Embryonic facial prominence (tissue), 1 donor: ENCODE data around the gene CLRN2.
"Not testable (repeated sequence)": the region's sequence is repeated elsewhere in the genome, so short reads cannot be mapped to it uniquely, and the experiment has no call there.

Experiments
- DNase-seq: peaks from one replicate; pipeline ENCODE4 v3.0.0-alpha.2; 2016; ENCODE audit errors: extremely low spot score

The CLRN2 gene

DNA sequence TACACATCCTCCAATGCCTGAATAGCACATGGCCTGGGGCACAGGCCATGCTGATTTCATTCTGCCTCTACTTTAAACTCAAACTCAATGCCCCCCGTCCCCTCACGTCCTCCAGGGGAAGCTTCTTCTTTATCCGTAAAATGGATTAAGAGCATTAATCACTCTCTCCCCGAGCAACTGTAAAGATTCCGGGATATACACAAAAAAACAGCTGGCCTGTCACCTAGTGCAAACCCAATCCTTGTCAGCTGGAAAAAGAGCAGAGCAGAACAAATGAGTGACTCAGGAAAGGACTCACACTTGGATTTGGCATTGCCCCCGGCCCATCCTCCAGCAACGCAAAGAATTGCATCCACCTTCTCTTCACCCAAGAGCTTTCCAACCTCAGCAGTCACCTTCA lies 10.9 kb upstream of the CLRN2 start:
- no peak for DNase-seq

DNA sequence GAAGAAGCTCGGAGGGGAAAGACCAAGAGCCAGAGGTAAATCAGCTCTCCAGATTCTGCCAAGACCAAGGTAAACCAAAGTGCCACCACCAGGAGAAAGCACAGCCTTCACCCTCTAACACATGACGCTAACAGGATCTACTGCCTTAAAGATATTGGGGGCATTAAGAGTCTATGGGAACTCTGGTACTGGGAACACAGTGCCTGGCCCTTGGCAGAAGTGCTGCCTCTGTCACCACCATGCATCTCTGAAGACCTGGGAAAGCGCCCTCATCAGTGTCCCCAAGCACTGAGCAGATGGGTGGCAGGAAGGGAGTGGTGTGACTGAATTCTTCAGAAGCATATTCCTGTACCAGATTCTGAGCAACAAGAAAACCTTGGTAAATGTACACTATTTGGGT lies 4.4 kb upstream of the CLRN2 start:
- no peak for DNase-seq

DNA sequence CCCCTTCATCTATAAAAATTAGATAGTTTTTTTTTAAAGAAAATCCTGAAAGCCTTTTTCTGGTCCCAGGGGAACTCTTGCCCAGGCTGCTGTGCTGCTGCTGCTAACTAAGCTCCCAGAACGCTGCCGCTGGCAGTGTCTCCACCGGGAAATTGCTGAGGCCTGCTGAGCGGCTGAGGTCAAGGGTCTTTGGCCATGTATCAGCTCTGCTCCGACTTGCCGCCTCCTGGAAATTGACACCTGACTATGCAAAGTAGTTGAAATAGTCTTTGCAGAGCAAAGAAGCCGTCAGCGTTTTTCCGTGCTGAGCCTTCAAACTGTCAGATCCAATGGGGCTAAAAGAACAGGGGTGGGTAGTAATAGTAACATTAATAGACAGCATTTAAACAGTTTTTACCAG lies 3.9 kb upstream of the CLRN2 start:
- no peak for DNase-seq

DNA sequence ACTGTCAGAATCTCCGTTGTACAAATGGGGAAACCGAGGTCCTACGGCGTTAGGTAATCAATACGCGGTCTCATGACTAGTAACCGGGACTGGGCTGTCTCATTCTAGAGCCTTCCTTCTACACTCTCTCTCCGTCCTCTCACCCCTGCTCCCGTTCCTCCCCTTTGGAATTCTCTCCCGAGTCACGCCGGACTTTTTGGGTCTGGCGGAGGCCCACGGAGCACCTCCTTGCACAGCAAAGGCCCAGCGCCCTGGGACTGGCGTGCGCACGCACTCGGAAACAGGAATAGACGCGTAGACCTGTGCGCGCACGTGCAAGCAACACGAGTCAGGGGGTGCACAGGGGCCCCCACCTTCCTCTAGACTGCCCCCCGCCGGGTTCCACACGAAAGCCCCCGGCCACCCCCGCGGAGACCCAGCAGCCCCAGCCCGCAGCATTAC lies 3.4 kb upstream of the CLRN2 start:
- no peak for DNase-seq

DNA sequence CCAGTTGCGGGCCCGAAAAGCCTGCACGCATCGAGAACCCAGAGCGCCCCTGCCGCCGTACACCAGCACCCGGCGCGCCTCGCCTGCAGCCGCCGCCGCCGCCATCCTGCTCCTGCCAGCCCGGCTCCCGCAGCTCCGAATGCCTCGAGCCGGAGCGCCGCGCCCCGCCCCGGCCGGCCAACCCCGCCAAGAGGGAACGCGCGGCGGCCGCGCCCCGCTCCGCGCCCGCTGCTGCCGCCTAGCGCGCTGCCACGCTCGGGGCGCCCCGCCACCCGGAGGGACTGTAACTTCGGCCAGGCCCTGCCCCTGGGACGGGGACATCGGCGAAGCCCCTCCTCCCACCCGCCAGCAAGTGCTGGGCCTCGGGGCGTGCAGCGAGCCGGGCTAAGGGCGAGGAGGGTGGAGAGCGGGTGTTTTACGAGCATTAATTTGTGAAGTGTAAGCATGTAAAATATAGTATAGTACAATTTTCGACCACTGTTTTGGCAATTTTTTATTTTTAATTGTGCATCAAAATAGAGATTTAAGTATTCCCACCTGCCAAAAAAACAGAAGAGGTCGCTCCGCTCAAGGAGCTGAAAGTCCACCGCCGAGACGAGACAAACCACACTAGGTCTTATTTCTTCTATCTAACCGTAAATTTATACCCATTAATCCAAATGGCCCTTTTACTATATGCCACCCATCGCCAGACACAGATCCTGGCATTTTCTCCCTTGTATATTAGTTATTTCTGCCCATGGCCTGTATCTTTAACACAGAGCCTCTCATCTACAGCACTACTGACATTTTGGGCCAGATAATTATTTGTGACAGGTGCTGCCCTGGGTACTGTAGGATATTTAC lies 2.8 kb upstream of the CLRN2 start, which contains the start of gene QDPR:
Gene QDPR (minus strand): TSS at position 141 of the 846 bp plus-strand sequence. CDS start 36 bp downstream, at position 105.
- DNase-seq, result no peak

DNA sequence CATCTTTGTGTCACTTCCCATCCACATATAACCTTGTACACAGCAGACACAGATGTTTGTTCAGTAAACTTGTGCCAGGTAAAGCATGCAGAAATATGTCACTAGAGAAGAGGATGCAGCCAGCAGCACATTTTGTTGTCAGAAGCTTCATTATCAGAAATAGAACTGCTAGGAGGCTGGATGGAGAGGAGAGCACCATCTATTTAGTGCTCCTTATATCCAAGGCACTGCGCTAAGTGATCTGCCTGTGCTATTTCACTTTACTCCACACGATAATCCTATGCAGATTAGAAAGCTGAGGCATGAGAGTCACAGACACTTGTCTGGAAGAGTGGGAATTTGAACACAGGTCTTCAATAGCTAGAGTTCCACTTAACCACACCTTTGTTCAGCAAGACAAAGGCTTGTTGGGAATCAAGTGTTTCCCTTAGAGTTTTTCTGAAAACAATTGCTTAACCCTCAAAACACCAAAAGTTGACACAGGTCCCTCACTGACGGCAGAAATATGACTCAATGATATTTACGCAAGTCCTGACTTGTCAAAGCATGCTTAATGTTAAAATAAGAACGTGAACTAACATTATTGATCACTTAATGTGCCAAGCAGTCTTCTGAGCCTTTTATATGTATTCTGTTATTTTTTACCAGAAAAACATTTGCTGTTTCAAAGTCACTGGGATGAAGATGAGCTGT lies 1.8 kb upstream of the CLRN2 start:
- DNase-seq, result no peak

DNA sequence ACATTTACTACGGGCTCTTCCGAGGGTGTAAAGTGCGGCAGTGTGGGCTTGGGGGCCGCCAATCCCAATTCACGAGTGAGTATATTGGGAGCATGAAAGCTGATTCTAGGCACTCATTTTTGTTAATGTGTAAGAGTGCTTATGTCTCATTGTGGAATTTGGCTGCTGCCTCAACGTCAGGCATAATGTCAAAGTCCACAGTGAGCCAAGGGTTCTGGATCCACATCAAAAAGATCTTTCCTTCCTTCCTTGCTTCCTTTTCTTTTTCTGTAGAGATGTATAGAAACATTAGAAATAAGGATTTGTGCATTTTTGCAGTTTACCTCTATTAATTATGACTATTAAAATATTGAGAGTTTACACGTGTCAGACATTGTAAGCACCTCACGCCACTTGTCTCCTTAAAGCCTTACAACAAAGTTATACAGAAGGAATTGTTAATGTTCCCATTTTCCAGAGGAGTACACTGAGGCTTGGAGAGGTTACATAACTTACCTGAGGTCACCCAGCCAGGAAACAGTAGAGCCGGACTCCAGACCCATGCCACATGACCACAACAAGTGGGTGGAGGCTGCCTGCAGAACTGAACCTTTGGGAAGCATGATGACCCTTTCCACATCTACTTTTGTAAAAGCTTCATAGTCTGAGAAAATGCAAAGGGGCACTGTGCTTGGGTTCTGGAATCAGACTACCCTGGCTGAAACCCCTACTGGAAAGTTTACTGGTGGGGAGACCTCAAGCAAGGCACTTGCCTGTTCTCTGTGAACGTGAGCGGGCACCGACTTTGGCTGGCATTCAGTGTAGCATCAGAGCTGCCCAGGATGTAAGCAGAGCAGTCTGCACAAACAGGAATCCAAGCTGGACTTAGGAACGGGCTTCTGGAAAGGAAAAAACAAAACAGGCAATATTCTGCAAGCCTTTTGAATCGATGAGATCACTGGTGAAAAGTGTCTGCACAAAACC lies 761 bp downstream of the CLRN2 start:
- no peak for DNase-seq

DNA sequence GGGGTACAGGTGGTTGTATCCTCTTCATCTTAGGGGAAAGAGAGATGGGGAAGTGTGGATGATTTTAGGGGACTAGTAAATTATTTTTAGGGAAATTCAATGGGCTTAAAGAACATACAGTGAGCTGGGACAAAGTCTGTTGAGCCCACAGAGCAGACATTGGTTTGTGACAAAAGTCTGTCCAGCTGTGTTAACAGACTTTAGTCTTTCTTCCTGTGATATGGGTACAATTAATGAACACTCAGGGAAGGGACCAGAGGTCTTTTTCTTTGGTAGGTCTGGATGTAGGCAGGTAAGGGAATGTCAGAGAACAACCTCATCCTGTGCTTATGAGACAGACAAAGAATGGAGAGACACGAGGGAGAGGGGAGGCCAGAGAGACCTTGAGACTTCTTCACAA lies 2.0 kb downstream of the CLRN2 start:
- DNase-seq, result no peak

DNA sequence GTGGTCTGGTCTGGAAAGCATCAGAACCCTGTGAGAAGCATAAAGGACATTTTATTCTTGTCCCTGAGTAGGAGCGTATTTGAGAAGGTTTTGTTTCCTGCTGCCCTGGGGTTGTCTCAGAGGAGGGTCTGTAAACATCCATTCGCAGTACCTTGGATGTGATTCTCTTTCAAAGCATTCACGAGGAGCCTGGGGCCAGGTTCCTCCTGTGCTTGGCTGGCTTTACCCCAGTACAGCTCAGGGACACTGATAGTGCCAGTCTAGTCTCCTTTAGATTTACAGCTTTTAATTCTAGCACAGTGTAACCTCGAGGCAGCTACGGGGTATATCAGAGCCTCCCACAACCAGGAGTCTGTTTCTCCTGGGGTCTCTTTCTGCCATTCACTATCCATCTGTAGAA lies 2.7 kb downstream of the CLRN2 start:
- no peak for DNase-seq

DNA sequence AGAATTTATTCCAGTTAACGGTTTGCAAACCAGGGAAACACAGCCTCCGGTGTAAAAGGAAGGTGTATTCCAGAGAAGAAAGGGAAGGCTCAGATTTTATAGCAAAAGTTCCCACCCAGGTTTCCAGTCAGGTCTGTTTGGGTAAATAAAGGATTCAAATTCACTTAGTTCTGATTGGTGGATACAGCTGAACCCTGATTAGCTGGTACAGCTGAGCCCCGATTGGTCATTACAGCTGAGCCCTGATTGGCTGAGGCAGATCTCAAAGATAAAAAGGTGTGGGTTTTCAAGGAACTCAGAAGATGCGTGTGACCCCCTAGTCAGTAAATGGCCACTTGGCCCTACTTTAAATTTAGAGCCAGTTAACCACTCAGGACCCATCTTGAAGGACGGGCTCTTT lies 6.6 kb downstream of the CLRN2 start:
- DNase-seq, result no peak

DNA sequence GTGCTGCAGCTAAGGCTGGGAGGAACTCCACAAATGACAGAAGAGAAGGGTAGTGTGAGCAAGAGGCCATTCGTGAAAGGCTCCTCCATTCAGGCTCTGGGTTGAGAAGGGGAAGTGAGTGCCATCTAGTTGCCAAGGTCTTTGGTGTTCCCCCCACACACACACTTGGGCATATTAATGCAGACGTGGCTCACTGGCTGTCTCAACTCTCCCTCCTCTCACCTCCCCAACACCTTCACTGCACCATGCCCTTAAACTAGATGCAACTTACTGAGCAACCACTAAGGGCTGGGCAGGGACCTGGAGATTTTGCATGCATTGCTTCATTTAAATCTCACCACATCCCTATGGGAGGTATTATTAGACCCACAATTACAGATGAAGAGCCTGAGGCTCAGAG lies 8.7 kb downstream of the CLRN2 start:
- no peak for DNase-seq

DNA sequence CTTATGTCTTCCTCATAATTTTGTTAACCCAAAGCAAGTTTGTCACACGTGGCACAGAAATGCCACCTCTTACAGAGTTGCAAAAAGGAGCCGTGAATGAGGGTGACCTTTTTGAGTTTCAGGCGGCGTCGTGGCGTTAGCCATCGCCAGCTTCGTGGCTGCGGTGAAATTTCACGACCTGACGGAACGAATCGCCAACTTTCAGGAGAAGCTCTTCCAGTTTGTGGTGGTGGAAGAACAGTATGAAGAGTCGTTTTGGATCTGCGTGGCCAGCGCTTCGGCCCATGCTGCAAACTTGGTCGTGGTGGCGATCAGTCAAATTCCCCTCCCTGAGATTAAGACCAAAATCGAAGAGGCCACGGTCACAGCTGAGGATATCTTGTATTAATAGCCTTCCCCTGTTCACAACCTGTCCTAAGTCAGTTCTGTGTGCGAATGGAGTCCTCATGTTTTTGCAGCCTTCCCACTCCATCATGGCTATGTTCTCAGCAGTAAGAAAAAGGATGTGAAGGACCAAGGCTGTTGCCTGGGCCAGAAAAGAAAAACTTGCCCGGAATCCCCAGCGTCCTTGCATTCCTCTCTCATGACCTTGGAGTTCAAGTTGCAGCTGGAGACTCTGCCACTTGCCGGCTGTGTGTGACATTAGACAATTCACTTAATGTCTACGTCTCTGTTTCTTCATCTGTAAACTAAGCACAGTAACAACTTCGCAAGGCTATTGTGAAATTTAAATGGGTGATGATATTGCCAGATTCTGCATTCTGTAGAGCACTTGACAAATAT lies 11.9 kb downstream of the CLRN2 start:
- DNase-seq, result no peak

DNA sequence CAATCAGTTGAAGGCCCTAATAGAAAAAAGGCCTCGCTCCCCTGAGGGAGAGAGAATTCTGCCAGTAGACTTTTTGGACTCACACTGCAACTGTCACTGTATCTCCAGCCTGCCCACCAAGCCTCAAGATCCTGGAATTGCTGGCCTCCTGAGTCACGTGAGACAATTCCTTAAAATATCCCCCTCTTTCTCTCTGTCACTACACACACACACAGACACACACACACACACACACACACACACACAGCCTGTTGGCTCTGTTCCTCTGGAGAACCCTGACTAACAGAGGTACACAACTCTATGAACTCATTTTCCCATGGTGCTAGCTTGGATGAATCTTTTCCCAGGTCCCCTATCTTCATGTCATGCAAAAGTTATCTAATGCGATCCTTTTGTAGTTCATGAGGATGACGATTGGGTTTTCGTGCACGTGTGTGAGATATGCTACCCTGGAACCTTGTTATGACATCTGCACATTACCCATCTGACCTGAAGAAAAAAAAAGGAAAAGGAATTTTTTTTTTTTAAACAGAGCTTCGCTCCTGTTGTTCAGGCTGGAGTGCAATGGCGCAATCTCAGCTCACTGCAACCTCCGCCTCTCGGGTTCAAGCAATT lies 13.7 kb downstream of the CLRN2 start:
- no peak for DNase-seq

DNA sequence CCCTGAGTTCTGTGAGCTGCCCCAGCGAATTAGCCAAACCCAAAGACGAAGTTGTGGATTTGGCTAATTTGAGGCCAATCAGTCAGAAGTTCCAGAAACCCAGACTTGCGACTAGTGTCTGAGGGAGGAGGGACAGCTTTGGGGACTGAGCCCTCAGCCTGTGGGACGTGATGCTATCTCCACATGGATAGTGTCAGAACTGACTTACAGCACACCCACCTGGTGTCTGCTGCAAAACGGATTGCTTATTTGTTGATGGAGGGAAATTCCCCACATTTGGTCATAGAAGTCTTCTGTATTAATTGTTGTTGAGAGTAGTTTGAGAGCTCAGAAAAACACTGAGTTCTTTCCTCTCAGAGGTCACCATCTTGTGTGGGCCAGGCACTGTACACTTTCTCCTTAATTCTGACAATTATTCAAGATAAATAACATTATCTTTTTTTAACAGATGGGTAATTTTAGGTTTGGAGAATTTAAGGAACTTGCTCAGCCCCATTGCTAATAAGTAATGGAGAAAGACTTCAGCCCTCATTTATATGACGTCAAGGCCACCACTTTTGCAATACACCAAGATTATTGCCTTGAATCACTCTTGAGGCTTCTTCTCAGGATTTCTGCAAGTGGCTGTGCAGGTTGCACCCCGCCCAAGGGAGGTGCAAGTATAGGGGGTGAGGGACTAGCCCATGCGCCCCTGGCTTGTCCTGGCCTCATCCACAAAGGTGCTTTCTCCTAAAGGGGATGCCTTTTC lies 16.7 kb downstream of the CLRN2 start:
- DNase-seq, result no peak

DNA sequence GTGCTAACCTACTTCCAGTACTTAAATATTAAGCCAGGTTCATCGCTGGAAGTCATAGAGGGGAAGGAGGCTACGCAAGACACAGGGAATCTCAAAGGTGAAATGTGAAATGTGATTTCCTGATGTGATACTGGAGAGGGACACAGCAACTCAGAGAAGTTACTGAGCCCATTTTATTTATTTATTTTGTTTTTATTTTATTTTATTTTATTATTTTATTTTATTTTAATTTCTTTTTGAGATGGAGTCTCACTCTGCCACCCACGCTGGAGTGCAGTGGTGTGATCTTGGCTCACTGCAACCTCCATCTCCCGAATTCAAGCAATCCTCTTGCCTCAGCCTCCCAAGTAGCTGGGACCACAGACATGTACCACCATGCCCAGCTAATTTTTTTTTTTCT lies 19.7 kb downstream of the CLRN2 start:
- DNase-seq, result no peak

DNA sequence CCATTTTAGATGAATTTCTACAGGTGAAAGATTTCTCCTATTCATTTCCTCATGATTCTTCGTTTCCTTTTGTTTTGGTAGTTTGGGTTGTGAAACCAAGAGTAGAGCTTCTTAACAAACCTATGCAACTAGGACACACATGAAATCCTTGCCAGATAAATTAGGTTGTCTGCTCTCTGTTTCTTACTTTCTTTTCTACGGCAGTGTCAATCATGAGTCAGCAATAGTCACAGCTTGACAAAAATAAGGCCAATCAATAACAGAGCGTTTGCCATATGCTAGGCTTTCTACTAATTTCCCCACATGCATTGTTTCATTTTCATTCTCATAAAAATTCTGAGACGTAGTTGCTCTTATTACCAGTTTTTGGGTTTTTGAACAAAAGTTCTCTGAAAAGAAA lies 20.3 kb downstream of the CLRN2 start:
- DNase-seq, result no peak

DNA sequence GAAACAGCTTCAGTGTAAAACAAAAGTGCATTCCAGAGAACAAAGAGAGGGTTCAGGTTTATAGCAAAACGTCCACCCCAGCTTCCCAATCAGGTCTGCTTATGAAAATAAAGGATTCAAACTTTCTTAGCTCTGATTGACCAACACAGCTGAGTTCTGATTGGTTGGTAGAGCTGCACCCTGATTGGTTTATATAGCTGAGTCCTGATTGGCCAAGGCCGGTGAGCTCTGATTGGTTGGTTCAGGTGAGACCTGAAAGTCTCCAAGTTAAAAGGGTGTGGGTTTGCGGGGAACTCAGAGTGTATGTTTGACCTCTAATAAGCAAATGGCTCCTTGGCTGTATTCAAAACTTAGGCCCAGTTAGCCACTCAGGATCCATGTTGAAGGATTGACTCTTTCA lies 20.9 kb downstream of the CLRN2 start:
- DNase-seq, result no peak

DNA sequence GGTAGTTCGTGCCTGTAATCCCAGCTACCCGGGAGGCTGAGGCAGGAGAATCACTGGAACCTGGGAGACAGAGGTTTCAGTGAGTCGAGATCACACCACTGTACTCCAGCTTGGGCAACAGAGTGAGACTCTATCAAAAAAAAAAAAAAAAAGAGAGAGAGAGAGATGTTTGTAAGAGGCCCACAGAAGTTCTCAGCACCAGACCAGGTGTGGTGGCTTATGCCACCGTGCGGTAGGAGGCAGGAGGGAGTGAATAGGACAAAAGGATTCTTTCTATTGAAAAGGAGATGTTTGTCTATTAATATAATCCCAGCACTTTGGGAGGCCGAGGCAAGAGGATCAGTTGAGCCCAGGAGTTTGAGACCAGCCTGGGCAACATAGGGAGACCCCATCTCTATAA lies 22.1 kb downstream of the CLRN2 start:
- DNase-seq, result not testable (repeated sequence)

DNA sequence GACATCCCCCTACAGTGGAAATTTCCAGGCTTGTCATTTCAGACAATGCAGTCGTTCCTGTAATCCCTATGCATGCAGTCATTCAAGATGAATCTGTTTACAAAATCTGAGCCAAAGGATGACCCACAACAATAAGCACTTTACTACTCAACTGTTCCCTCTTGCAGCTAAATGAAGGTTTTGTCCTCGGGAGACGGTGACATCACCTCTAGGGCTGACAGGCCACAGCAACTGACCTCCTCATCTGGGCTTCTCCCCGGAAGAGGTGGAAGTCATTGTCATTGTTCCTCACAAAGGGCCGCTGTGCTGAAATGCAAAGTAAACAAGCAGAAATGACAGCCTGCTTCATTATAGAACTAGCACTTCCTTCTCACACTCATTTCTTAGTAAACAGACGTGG lies 29.2 kb downstream of the CLRN2 start:
- no peak for DNase-seq

DNA sequence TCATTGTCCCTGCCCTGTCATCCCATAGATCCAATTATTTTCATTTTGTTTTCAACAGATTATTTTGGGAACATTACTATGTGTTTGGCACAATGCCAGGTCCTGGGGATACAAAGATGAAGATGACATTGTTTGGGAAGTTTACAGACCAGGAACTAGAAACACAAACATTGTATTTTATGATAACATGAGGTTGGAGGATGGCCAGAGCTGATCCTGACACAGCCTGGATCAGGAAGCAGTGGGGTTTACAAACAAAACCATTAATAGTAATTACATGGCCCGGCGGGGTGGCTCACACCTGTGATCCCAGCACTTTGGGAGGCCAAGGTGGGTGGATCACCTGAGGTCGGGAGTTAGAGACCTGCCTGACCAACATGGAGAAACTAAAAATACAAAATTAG lies 29.9 kb downstream of the CLRN2 start:
- no peak for DNase-seq
